Measurements from ENCODE around the gene KRT14.
"Not testable (repeated sequence)": the region's sequence is repeated elsewhere in the genome, so short reads cannot be mapped to it uniquely, and the experiment has no call there.

KRT14 gene

GRCh38 chr17:41576740-41577139 lies 10.0 kb downstream of the KRT14 start:
- DNase-seq, result not testable (repeated sequence)

GRCh38 chr17:41575336-41575735 lies 11.4 kb downstream of the KRT14 start:
- DNase-seq, result no peak

GRCh38 chr17:41571561-41572434 lies 14.9 kb downstream of the KRT14 start, which contains the start of gene KRT9:
KRT9 (minus strand) TSS chr17:41572059; CDS start chr17:41571992, 67 bp downstream.
- DNase-seq, result no peak

DNA sequence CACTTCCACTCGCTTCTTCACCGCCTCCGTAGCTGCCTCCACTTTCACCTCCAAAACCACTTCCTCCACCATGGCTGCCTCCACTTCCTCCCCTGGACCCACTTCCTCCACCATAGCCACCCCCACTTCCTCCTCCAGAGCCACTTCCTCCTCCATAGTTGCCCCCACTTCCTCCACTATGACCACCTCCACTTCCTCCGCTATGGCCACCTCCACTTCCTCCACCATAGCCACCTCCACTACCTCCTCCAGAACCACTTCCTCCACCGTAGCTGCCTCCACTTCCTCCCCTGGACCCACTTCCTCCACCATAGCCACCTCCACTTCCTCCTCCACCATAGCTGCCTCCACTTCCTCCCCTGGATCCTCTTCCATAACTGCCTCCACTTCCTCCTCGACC lies 19.4 kb downstream of the KRT14 start:
- DNase-seq, result no peak

DNA sequence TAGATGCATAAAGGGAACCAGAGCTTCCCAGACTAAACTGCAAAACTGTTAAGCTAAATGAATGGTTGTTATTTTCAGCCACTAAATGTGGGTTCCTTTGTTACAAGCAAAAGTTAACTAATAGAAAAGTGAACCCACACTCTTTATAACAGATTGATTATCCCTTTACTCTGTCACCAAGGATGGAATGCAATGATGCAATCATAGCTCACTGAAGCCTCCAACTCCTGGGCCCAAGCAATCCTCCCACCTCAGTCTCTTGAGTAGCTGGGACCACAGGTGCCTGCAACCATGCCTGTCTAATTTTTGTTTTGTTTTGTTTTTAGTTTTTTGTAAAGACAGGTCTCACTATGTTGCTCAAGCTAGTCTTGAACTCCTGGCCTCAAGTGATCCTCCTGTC lies 21.4 kb downstream of the KRT14 start:
- no peak for DNase-seq

DNA sequence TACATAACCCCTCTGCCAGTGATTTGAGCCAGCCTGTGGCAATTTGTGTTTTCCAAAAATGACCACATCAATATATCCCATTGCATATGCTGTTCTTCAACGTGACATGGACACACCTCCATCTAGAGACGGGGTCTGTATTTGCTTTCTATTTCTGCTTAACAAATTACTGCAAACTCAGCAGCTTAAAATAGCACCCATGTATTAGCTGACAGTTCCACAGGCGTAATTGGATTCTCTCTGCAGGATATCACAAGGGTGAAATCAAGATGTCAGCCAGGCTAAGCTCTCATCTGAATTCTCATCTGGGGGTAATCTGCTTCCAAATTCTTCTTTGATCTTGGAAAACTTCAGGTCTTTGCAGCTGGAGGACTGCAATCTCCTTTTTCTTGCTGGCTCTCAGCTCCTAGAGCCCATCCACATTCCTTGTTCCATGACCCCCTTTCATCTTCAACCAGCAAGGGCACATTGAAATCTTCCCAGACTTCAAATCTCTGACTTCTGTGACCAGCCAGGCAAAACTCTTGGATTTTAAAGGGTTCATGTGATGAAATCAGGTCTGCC lies 23.0 kb downstream of the KRT14 start:
- DNase-seq, result no peak

DNA sequence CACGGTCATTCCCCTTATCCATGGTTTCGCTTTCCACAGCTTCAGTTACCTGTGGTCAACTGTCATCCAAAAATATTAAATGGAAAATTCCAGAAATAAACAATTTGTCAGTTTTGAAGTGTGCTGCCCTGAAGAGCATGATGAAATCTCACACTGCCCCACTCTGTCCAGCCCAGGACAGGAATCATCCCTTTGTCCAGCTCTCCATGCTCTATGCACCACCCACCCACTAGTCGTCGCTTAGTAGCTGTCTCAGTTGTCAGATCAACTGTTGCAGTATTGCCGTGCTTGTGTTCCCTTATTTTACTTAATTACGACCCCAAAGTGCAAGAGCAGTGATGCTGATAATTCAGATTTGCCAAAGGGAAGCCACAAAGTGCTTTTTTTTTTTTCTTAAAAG lies 25.1 kb downstream of the KRT14 start:
- DNase-seq, result no peak

DNA sequence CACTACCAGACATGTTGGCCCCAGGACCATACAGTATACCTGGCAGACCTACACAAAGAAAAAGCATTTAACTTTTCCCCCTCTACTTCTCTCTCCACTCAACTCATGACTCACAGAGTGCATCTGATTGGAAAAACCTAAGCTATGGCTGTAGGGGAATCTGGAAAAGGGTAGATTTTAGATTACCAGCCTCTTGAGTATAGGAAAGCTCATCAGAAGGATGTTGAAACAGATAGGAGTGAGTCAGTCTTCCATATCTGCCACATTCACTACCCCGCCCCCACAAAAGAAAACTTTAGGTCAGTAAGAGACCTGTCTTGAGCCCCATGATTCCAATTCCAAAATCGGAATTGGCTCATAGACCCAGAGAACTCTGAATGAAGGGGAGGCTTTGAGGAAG lies 27.1 kb downstream of the KRT14 start:
- no peak for DNase-seq

- DNase-seq, result no peak
Observed at GRCh38 chr17:41556931-41557330, 29.8 kb downstream of the KRT14 start.

DNA sequence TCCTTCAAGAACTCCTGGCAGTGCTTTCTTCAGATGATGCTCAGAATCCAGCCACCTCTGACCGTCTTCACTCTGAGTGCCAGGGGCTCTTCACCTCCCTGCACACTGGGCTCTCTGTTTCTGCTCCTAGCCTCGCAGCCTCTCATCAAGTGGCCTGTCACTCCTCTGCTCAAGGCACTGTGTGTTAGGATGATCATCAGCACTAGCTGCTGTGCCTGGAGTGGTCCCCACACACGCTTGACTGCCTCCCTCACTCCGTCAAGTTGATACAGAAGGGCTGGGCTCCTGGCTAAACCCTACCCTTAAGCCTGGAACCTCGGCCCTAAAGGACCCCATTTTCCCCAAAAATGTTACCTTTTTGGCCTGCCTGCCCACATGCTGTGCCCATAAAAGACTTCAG lies 30.4 kb downstream of the KRT14 start:
- no peak for DNase-seq

- DNase-seq, result no peak
Observed at GRCh38 chr17:41555105-41555887, 31.4 kb downstream of the KRT14 start.

DNA sequence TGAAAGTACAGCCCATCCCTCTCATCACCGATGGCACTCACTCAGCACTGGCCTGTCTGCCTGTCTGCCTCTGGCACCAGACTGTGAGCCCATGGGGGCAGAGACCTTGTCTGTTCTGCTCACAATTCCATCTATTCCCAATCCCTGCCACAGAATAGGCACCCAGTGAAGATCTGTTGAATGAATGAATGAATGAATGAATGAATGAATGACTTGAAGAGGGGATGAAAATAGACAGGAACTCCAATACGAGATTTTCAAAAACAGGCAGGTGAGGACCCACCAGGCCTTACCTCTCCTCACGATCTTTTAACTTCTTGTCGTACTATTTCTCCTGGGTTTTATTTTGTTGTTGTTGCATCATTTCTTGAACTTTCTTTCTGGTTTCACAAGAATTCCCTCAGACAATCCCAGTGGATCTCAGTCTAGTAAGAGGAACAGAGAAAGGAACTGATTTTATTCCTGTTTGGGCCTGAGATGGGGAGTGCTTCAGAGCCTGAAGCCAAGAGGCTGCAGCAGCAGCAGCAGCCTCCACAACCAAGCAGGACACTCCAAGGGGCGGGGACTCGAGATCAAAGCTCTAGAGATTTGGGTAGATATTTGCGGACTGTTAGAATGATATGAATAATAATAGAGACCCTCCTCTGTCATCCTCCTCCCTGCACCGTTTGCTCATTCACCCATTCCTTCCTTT lies 32.6 kb downstream of the KRT14 start:
- no peak for DNase-seq

GRCh38 chr17:41553176-41553575 lies 33.5 kb downstream of the KRT14 start:
- no peak for DNase-seq

DNA sequence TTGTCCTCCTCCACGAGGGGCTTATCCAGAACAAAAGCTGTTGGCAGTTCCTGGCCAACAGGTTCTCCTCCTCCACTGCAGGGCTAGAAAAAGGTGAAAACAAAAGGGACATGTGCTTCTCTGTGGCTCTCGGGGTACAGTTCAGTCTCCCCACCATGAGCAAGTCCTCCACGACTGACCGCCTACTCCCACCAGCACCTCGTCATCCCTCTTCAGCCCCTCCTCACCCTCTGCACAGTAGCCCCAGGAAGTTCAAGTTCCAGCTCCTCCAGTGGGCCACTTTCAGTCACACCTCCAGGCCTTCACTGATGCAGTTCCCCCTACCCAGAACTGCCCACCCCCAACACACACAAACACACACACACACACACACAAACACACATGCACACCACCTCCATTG lies 34.2 kb downstream of the KRT14 start:
- DNase-seq, result no peak

DNA sequence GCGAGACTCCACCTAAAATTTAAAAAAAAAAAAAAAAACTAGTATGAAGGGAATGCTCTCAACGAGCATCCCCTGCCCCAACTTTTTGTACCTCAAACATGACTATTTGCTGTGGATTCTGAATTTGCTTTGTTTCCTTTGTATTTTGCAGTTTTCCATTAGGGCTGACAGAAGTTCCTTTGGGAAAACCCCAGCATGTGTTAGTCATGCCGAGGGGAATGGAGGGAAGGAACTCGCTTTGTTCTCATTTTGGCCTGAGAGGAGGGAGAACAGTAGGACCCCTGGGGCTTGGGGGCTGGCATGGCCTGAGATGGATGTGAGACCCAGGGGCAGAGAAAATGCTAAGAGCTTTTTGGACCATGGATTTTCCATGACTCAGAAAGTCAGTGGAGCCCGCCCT lies 35.3 kb downstream of the KRT14 start:
- no peak for DNase-seq

DNA sequence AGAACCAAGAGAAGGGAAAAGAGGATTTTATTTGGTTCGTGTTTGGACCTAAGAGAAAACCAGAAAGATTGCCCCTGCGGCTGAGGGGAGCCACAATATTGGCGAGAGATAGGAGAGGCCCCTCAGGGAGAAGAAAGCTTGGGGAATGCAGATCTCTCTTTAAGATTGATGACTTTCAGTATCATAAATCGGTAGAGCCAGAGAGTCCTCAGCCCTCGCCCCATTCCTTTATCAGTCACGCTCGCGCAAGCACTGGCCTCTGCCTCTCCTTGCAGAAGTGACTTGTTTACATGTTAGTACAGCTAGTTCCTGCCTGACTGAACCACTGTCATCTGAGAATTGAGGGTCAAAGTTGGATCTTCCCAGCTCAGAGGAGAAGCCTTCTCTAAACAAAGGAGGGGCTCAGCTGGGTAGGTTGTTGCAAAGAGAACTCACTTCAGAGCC lies 37.1 kb downstream of the KRT14 start:
- DNase-seq, result no peak

- peak; percentile 91 for DNase-seq
Observed at GRCh38 chr17:41548844-41549595, 37.7 kb downstream of the KRT14 start.

- peak; percentile 84 for DNase-seq
Observed at GRCh38 chr17:41547921-41548843, 38.5 kb downstream of the KRT14 start.

DNA sequence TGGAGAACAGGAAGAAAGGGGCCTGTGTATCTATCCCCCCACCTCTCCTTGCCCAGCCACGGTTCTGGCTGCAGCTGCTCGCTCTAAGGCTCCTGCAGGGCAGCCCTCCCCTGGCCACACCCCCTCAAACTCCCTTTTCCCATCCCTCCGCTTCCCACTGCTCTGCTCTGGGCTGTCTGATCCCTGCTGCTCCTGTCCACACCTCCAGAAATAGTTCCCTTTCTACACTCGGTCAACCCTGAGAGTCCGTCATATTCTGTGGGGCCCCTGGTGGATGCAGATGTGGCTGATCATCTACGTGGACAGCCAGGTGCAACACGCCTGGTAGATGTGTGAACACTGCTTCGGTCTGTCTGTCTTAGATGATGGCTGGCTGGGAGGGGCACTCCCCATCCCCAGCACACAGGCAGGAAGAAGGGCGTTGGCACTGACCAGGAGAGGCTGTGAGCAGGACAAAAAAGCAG lies 39.3 kb downstream of the KRT14 start:
- no peak for DNase-seq

DNA sequence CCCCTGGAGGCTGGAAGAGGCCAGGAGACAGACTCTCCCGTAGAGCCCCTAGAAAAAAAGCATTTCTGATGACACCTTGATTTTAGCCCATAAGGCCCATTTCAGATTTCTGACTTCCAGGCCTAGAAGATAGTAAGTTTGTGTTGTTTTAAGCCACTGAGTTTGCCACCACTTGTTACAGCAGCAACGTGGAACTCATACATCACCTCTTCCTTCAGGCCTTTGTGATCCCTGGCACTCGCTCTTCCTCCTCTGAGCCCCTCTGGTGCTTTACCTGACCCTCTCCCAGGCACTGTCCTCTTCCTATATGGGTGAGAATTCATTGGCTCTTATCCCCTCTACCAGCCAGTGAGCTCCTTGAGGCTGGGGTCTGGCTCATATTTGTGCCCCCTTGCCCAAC lies 39.9 kb downstream of the KRT14 start:
- no peak for DNase-seq

DNA sequence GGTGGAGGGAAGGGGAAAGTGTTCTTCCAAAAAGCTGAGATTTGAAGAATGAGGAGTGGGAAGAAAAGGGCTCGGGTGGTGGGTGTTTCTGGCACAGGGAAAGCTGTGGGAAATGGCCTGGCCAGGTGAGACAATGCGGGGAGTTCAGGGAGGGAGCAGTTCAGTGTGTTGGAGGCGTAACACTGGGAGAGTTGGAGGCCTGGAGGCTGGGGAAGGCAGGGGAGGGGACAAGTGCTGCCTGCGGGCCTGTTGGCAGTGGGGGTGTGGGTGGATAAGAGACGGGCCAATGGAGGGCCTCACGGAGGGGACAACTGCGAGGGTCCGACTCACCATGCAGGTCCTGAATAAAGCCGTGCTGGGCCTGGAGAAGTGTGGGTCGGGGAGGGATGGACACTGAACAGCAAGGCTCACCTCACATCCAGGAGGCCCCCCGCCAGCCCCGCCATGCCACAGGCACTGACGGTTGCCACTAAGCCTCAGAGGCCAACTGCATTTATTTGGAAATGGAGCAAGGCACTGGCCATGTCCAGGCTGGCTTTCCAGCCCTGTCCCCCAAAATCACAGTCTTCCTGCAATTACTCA lies 40.8 kb downstream of the KRT14 start:
- no peak for DNase-seq
